ENCODE measurements around the gene NKD1. TPM values are rescaled to one million over a fixed set of nuclear protein-coding genes. Genes with fewer than 3 reads are reported as not detected.

NKD1 gene
- polyA plus RNA-seq, 1 experiment = 0.11 TPM

- no peaks in the 10 kb centered on the region for H3K27me3 ChIP-seq (ENCODE audit: control insufficient read depth, insufficient read depth, low read length)
- DNase-seq (ENCODE audit: low read depth) = no peak
- ChIA-PET POLR2A (no interaction called here), CTCF (interaction anchor here (0.9 to 1.4 kb wide), 3 partner anchors 10 to 41 kb away, joined by 3 to 4 read pairs (median 3); no protein-coding TSS in a partner anchor)
- H3K36me3 ChIP-seq (ENCODE audit: control insufficient read depth, insufficient read depth, low read length) = no peaks in the 10 kb centered on the region
- TF ChIP-seq CTCF (IDR thresholded peaks at IDR 0.05; ENCODE audit: insufficient read depth, low read depth, low read length) = no peak
- H3K4me3 ChIP-seq (ENCODE audit: low read depth, low read length) = no peak overlapping the region
Measured at GRCh38 chr16:50603206-50604064, 55.2 kb downstream of the NKD1 start.

GRCh38 chr16:50604065-50604418, 55.8 kb downstream of the NKD1 start:
- H3K27me3 ChIP-seq (ENCODE audit: control insufficient read depth, insufficient read depth, low read length) = no peaks in the 10 kb centered on the region
- TF ChIP-seq CTCF (IDR thresholded peaks at IDR 0.05; ENCODE audit: insufficient read depth, low read depth, low read length) = no peak
- POLR2A ChIA-PET = interaction anchor here (0.6 kb wide), 1 partner anchor 45 kb away, joined by 9 read pairs; no protein-coding TSS in a partner anchor
- CTCF ChIA-PET = interaction anchor here (1.4 kb wide), 1 partner anchor 41 kb away, joined by 3 read pairs; no protein-coding TSS in a partner anchor
- no peak for DNase-seq (ENCODE audit: low read depth)
- no peaks in the 10 kb centered on the region for H3K36me3 ChIP-seq (ENCODE audit: control insufficient read depth, insufficient read depth, low read length)
- no peak overlapping the region for H3K4me3 ChIP-seq (ENCODE audit: low read depth, low read length)

GRCh38 chr16:50604610-50605009, 56.4 kb downstream of the NKD1 start:
- no peak for DNase-seq (ENCODE audit: low read depth)
- CTCF ChIA-PET = no interaction called here
- peaks cover 2% of the 10 kb centered on the region; the same call in 1 of the 2 replicates for H3K27me3 ChIP-seq (ENCODE audit: control insufficient read depth, insufficient read depth, low read length)
- H3K36me3 ChIP-seq (ENCODE audit: control insufficient read depth, insufficient read depth, low read length) = no peaks in the 10 kb centered on the region
- no peak overlapping the region for H3K4me3 ChIP-seq (ENCODE audit: low read depth, low read length)
- POLR2A ChIA-PET = interaction anchor here (0.6 kb wide), 1 partner anchor 46 kb away, joined by 9 read pairs; no protein-coding TSS in a partner anchor
- TF ChIP-seq CTCF (IDR thresholded peaks at IDR 0.05; ENCODE audit: insufficient read depth, low read depth, low read length) = no peak

DNA sequence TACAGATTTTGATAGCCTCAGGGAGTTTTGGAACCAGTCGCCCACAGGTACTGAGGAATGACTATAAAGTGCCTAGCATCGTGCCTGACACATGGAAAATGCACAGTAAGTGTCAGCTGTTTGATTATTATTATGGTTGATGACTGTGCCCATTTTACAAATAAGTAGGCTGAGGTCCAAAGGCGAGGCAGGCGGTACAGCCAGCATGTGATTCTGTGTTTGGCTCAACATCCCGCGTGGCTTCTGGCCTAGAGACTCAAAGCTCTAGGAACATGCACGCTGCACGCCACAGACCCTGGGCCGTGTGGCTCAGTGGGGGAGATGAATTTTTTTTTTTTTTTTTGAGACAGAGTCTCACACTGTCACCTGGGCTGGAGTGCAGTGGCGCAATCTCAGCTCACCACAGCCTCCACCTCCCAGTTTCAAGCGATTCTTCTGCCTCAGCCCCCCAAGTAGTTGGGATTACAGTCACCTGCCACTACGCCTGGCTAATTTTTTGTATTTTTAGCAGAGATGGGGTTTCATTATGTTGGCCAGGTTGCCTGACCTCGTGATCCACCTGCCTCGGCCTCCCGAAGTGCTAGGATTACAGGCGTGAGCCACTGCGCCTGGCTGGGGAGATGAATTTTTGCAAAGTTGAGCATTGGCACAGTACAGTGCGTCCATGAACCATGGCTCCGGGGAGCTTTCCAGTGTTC, 57.7 kb downstream of the NKD1 start:
- TF ChIP-seq CTCF (IDR thresholded peaks at IDR 0.05; ENCODE audit: insufficient read depth, low read depth, low read length) = no peak
- POLR2A ChIA-PET = no interaction called here
- Histone ChIP-seq H3K27me3 (ENCODE audit: control insufficient read depth, insufficient read depth, low read length) (peaks cover 2% of the 10 kb centered on the region; the same call in 1 of the 2 replicates), H3K4me3 (ENCODE audit: low read depth, low read length) (no peak overlapping the region), H3K36me3 (ENCODE audit: control insufficient read depth, insufficient read depth, low read length) (no peaks in the 10 kb centered on the region)
- no peak for DNase-seq (ENCODE audit: low read depth)
- CTCF ChIA-PET = no interaction called here

GRCh38 chr16:50606431-50607050, 58.3 kb downstream of the NKD1 start:
- ChIA-PET CTCF (interaction anchor here (1.2 kb wide), 1 partner anchor 12 kb away, joined by 5 read pairs; no protein-coding TSS in a partner anchor), POLR2A (no interaction called here)
- H3K27me3 ChIP-seq (ENCODE audit: control insufficient read depth, insufficient read depth, low read length) = peaks cover 2% of the 10 kb centered on the region; the same call in 1 of the 2 replicates
- no peaks in the 10 kb centered on the region for H3K36me3 ChIP-seq (ENCODE audit: control insufficient read depth, insufficient read depth, low read length)
- H3K4me3 ChIP-seq (ENCODE audit: low read depth, low read length) = no peak overlapping the region
- no peak for TF ChIP-seq CTCF (IDR thresholded peaks at IDR 0.05; ENCODE audit: insufficient read depth, low read depth, low read length)
- no peak for DNase-seq (ENCODE audit: low read depth)

All from BJ (cell line).